Neural progenitor cell (in vitro differentiated cells): ENCODE measurements around the gene ADSS1. TPM values are rescaled to one million over a fixed set of nuclear protein-coding genes. Genes with fewer than 3 reads are reported as not detected.
A peak's percentile ranks its signal among the peaks of the same experiment; 100 is the strongest.

Experiments
- DNase-seq: peaks from one replicate; pipeline ENCODE4 v3.0.0-alpha.2; 2016; ENCODE audit warnings: low spot score
- H2AFZ ChIP-seq: fragments of 200-600 bp; sonication (generic); replicated peaks from 2 replicates; pipeline ENCODE4 v1.6.1; 2016; ENCODE audit warnings: antibody characterized with exemption
- H3F3A ChIP-seq: fragments of 200-600 bp; sonication (generic); 2 replicates; pipeline ENCODE4 v1.6.1; 2016; ENCODE audit warnings: antibody characterized with exemption, low read depth
- H3K27ac ChIP-seq: fragments of 200-600 bp; sonication (generic); 2 replicates; pipeline ENCODE4 v1.5.1; 2016; ENCODE audit warnings: mild to moderate bottlenecking
- H3K27me3 ChIP-seq: fragments of 200-600 bp; sonication (generic); 2 replicates; pipeline ENCODE4 v1.6.1; 2016; ENCODE audit warnings: mild to moderate bottlenecking, moderate library complexity
- H3K36me3 ChIP-seq: fragments of 200-600 bp; sonication (generic); 2 replicates; pipeline ENCODE4 v1.5.1; 2016
- H3K4me1 ChIP-seq: fragments of 200-600 bp; sonication (generic); 2 replicates; pipeline ENCODE4 v1.6.1; 2016; ENCODE audit warnings: mixed run types
- H3K4me2 ChIP-seq: fragments of 200-600 bp; sonication (generic); 2 replicates; pipeline ENCODE4 v1.6.1; 2016
- H3K4me3 ChIP-seq: fragments of 200-600 bp; sonication (generic); 2 replicates; pipeline ENCODE4 v1.5.1; 2016
- H3K79me2 ChIP-seq: fragments of 200-600 bp; sonication (generic); 2 replicates; pipeline ENCODE4 v1.6.1; 2016; ENCODE audit warnings: low read depth
- H3K9ac ChIP-seq: fragments of 200-600 bp; sonication (generic); 2 replicates; pipeline ENCODE4 v1.6.1; 2016
- H3K9me3 ChIP-seq: fragments of 200-600 bp; sonication (generic); 2 replicates; pipeline ENCODE4 v1.5.1; 2016; ENCODE audit warnings: low read depth
- H4K20me1 ChIP-seq: fragments of 200-600 bp; sonication (generic); 2 replicates; pipeline ENCODE4 v1.6.1; 2016; ENCODE audit warnings: low read depth
- H3K27ac Mint-ChIP-seq: 3 replicates; pipeline ENCODE4 v1.8.0; 2021; ENCODE audit warnings: mixed read lengths
- H3K27me3 Mint-ChIP-seq: 2 replicates; pipeline ENCODE4 v1.8.0; 2022; ENCODE audit warnings: low read depth, mild to moderate bottlenecking, inconsistent platforms, moderate library complexity, mixed read lengths; ENCODE audit not compliant: insufficient read depth
- H3K36me3 Mint-ChIP-seq: 3 replicates; pipeline ENCODE4 v1.8.0; 2021; ENCODE audit warnings: mixed read lengths
- H3K4me1 Mint-ChIP-seq: 3 replicates; pipeline ENCODE4 v1.8.0; 2021; ENCODE audit warnings: mixed read lengths
- H3K4me3 Mint-ChIP-seq: 3 replicates; pipeline ENCODE4 v1.8.0; 2021; ENCODE audit warnings: mild to moderate bottlenecking, moderate library complexity, mixed read lengths
- H3K9me3 Mint-ChIP-seq: 3 replicates; pipeline ENCODE4 v1.8.0; 2020; ENCODE audit warnings: mixed read lengths
- CTCF ChIP-seq: fragments of 200-600 bp; sonication (generic); IDR thresholded peaks from 2 replicates; pipeline ENCODE4 v1.5.1; 2017; ENCODE audit warnings: antibody characterized with exemption, mild to moderate bottlenecking
- EZH2 ChIP-seq: fragments of 200-600 bp; sonication (generic); IDR thresholded peaks from 2 replicates; pipeline ENCODE4 v1.6.1; 2017; ENCODE audit warnings: antibody characterized with exemption, mild to moderate bottlenecking, moderate library complexity
- EZH2phosphoT487 ChIP-seq: fragments of 200-600 bp; sonication (generic); IDR thresholded peaks from 2 replicates; pipeline ENCODE4 v1.6.1; 2017; ENCODE audit warnings: antibody characterized with exemption
- total RNA-seq: library from RNA; depleted of rRNA; stranded (reverse); fragments of >200 nt; gene quantifications from 2 replicates; pipeline ENCODE4 v1.2.3, GENCODE V29; 2015; ENCODE audit warnings: low replicate concordance

ADSS1 gene
- total RNA-seq, 1 donor from 2014 or later, result 26.4 TPM

- TF ChIP-seq EZH2phosphoT487 (no peak), CTCF (no peak), EZH2 (no peak)
- Histone ChIP-seq H3K9me3 (no peaks in the 10 kb centered on the region), H3K36me3 (no peaks in the 10 kb centered on the region), H3K4me2 (peak overlapping the region; percentile 73), H3K27me3 (no peaks in the 10 kb centered on the region), H4K20me1 (peaks cover 37% of the 10 kb centered on the region), H3K4me3 (peak overlapping the region; percentile 48), H3K4me1 (peaks cover 15% of the 10 kb centered on the region), H3K9ac (no peak overlapping the region), H2AFZ (peak overlapping the region; percentile 88), H3K27ac (no peak overlapping the region), H3F3A (peaks cover 21% of the 10 kb centered on the region), H3K79me2 (peaks cover 37% of the 10 kb centered on the region)
- peak overlapping the region; percentile 21 for H3K27ac Mint-ChIP-seq
- H3K27me3 Mint-ChIP-seq, result peaks cover 8% of the 10 kb centered on the region
- peaks cover 9% of the 10 kb centered on the region for H3K9me3 Mint-ChIP-seq
- H3K4me1 Mint-ChIP-seq, result peaks cover 43% of the 10 kb centered on the region
- H3K4me3 Mint-ChIP-seq, result peak overlapping the region; percentile 95
- peaks cover 6% of the 10 kb centered on the region for H3K36me3 Mint-ChIP-seq
- no peak for DNase-seq
Observed at GRCh38 chr14:104751539-104752422, 27.8 kb downstream of the ADSS1 start.

- Mint-ChIP-seq H3K4me3 (peak overlapping the region; percentile 95), H3K9me3 (peaks cover 9% of the 10 kb centered on the region), H3K27me3 (peaks cover 8% of the 10 kb centered on the region), H3K27ac (peak overlapping the region; percentile 21), H3K4me1 (peaks cover 45% of the 10 kb centered on the region), H3K36me3 (peaks cover 6% of the 10 kb centered on the region)
- Histone ChIP-seq H3K9me3 (no peaks in the 10 kb centered on the region), H3K9ac (no peak overlapping the region), H3K4me1 (peaks cover 15% of the 10 kb centered on the region), H4K20me1 (peaks cover 43% of the 10 kb centered on the region), H3K4me3 (peak overlapping the region; percentile 48), H3K4me2 (peak overlapping the region; percentile 73), H3K27me3 (no peaks in the 10 kb centered on the region), H3K79me2 (peaks cover 37% of the 10 kb centered on the region), H3K36me3 (no peaks in the 10 kb centered on the region), H3K27ac (no peak overlapping the region), H3F3A (peaks cover 21% of the 10 kb centered on the region), H2AFZ (peak overlapping the region; percentile 88)
- no peak for DNase-seq
- no peak for TF ChIP-seq EZH2phosphoT487
- TF ChIP-seq CTCF, result no peak
- TF ChIP-seq EZH2, result no peak
Observed at GRCh38 chr14:104752423-104752734, 28.4 kb downstream of the ADSS1 start.

- H3K9ac ChIP-seq, result peak within 1 kb of the TSS; percentile 97
- H3K27ac ChIP-seq, result peak within 1 kb of the TSS; percentile 26
- peak; percentile 100 for DNase-seq
- Mint-ChIP-seq H3K27ac (peak within 1 kb of the TSS; percentile 79), H3K4me3 (peak within 1 kb of the TSS; percentile 95), H3K4me1 (peaks cover 42% of the 10 kb centered on the region), H3K9me3 (peaks cover 9% of the 10 kb centered on the region), H3K36me3 (peaks cover 6% of the 10 kb centered on the region), H3K27me3 (peaks cover 8% of the 10 kb centered on the region)
- H3K4me1 ChIP-seq, result peaks cover 15% of the 10 kb centered on the region
- TF ChIP-seq EZH2, result no peak
- TF ChIP-seq EZH2phosphoT487, result no peak
- TF ChIP-seq CTCF, result no peak
- H4K20me1 ChIP-seq, result peaks cover 46% of the 10 kb centered on the region
- H3K79me2 ChIP-seq, result peaks cover 37% of the 10 kb centered on the region
- no peaks in the 10 kb centered on the region for H3K27me3 ChIP-seq
- H3K4me3 ChIP-seq, result peak within 1 kb of the TSS; percentile 97
- no peaks in the 10 kb centered on the region for H3K36me3 ChIP-seq
- H2AFZ ChIP-seq, result peak within 1 kb of the TSS; percentile 88
- H3F3A ChIP-seq, result peaks cover 21% of the 10 kb centered on the region
- H3K4me2 ChIP-seq, result peak within 1 kb of the TSS; percentile 95
- no peaks in the 10 kb centered on the region for H3K9me3 ChIP-seq
Observed at GRCh38 chr14:104752735-104753527, 28.9 kb downstream of the ADSS1 start, which contains the start of gene SIVA1. Gene SIVA1 (plus strand): TSS chr14:104753147. CDS start chr14:104753202, 55 bp downstream.
